ENCODE measurements around the gene SLIT1.

DNA sequence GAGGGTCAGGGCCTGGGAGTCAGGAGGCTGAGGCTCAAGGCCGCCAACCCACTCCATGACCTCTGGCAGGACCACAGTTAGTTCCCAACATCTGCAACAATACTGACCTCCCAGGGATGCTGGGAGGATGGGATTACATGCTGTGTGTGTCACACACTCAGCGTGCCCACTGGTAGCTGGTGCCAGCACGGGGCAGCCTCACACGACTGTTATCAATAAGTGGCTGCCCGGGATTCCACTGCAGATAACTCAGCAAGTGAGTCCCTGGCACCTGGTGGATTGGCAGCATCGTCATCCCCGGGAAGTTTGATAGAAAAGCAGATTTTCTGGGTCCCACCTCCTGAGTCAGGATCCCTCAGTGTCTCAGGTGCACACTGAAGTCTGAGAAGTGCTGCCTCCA is 110.3 kb downstream of the SLIT1 start:
- TF ChIP-seq, protein P1, sequence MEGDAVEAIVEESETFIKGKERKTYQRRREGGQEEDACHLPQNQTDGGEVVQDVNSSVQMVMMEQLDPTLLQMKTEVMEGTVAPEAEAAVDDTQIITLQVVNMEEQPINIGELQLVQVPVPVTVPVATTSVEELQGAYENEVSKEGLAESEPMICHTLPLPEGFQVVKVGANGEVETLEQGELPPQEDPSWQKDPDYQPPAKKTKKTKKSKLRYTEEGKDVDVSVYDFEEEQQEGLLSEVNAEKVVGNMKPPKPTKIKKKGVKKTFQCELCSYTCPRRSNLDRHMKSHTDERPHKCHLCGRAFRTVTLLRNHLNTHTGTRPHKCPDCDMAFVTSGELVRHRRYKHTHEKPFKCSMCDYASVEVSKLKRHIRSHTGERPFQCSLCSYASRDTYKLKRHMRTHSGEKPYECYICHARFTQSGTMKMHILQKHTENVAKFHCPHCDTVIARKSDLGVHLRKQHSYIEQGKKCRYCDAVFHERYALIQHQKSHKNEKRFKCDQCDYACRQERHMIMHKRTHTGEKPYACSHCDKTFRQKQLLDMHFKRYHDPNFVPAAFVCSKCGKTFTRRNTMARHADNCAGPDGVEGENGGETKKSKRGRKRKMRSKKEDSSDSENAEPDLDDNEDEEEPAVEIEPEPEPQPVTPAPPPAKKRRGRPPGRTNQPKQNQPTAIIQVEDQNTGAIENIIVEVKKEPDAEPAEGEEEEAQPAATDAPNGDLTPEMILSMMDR (IDR thresholded peaks at IDR 0.05) = no peak
- no peak for TF ChIP-seq POLR2A (IDR thresholded peaks at IDR 0.05)
